Measurements from ENCODE around the gene CXCL10. TPM values are rescaled to one million over a fixed set of nuclear protein-coding genes. Genes with fewer than 3 reads are reported as not detected.

The CXCL10 gene
- total and polyA plus RNA-seq, 9 of the 15 experiments (the other 6 are each of a cell fraction or from before 2014, with no cell fraction given): 0.06 to 0.18 (median 0.08) TPM; not detected in 6

- TF ChIP-seq KAT2B (IDR thresholded peaks at IDR 0.05; ENCODE audit: low read depth, low read length): no peak
- 0 out of 2 replicates have a peak, but pooled peaks have one; percentile 44 for TF ChIP-seq ZNF766 (CRISPR knock-in tag; conservative IDR thresholded peaks at IDR 0.05)
- no peak for TF ChIP-seq ATF2 (CRISPR knock-in tag; IDR thresholded peaks at IDR 0.05)
Measured at GRCh38 chr4:76011700-76012387, 11.5 kb downstream of the CXCL10 start (continued).

- Histone ChIP-seq H3K27me3 (ENCODE audit: control insufficient read depth in 2 of 2, insufficient read depth in 2 of 2, low read length in 2 of 2) (peaks cover 0 to 8% of the 10 kb centered on the region in 2 experiments; a peak in 1 of 5 replicates), H3K79me2 (ENCODE audit: control insufficient read depth, insufficient read depth, low read length) (no peaks in the 10 kb centered on the region), H2AFZ (ENCODE audit: low read depth, low read length) (peak overlapping the region; percentile 47; the same call in 1 of the 2 replicates), H3K9me1 (ENCODE audit: control insufficient read depth, insufficient read depth, low read length) (no peaks in the 10 kb centered on the region), H3K36me3 (ENCODE audit: control insufficient read depth, insufficient read depth, low read length) (no peaks in the 10 kb centered on the region), H3K4me3 (no peak overlapping the region), H3K4me2 (ENCODE audit: insufficient read depth, low read length) (no peak overlapping the region), H4K20me1 (replicated peaks; ENCODE audit: control insufficient read depth, insufficient read depth, low read length) (no peaks in the 10 kb centered on the region), H3K4me1 (replicated peaks in 1 of 2; ENCODE audit: control insufficient read depth in 2 of 2, insufficient read depth in 2 of 2, low read length in 2 of 2) (peaks cover 0 to 7% of the 10 kb centered on the region in 2 experiments; a peak in 2 of 5 replicates), H3K9ac (ENCODE audit: insufficient read depth in 1 of 2, low read depth in 2 of 2, low read length in 2 of 2) (peak overlapping the region in 1 of 2 experiments; percentile 21; a peak in 1 of 4 replicates), H3K9me3 (replicated peaks; ENCODE audit: control insufficient read depth, insufficient read depth, low read depth, low read length) (no peaks in the 10 kb centered on the region), H3K27ac (ENCODE audit: extremely low read depth, low read depth, low read length) (no peak overlapping the region)
- TF ChIP-seq NRF1 (conservative IDR thresholded peaks at IDR 0.05 in 1 of 2, IDR thresholded peaks at IDR 0.05 in 1 of 2): peak; percentile 61 to 69
- no peak for TF ChIP-seq SREBF1 (IDR thresholded peaks at IDR 0.05; ENCODE audit: borderline replicate concordance, low read depth, low read length)
- DNase-seq (ENCODE audit: extremely low read depth in 1 of 4, low spot score in 3 of 4) (no peak), ATAC-seq (peak; percentile 27), FAIRE-seq (no peak)
- 54% methylated on average over 31 of the region's 31 CpGs for WGBS (ENCODE audit: insufficient coverage, low coverage, missing lambda C conversion rate)
- in situ Hi-C loops (cut with MboI) (no loop called here), intact Hi-C loops (cut with micrococcal nuclease) (no loop called here)
- ChIA-PET CTCF (ENCODE audit: low intra/inter-chr PET ratio) (no interaction called here), POLR2A (no interaction called here)
- no TSS peak for BruUV-seq (replicated peaks)
Measured at GRCh38 chr4:76011018-76011670, 12.2 kb downstream of the CXCL10 start.

All from K562 (cell line).